Epidermal melanocyte (primary cell): Measurements from ENCODE around the gene DGCR6.
"Not testable (repeated sequence)": the region's sequence is repeated elsewhere in the genome, so short reads cannot be mapped to it uniquely, and the experiment has no call there.

Experiments
- DNase-seq: peaks from one replicate; pipeline ENCODE4 v3.0.0; 2011; ENCODE audit warnings: low spot score; ENCODE audit not compliant: insufficient read length

The DGCR6 gene

GRCh38 chr22:18929459-18929858 lies 23.3 kb downstream of the DGCR6 start:
- no peak for DNase-seq

GRCh38 chr22:18931905-18932652 lies 26.0 kb downstream of the DGCR6 start:
- DNase-seq = no peak

GRCh38 chr22:18933914-18934313 lies 27.8 kb downstream of the DGCR6 start:
- DNase-seq = no peak

- not testable (repeated sequence) for DNase-seq
Observed at GRCh38 chr22:18934688-18935087, 28.6 kb downstream of the DGCR6 start.

GRCh38 chr22:18935889-18936529 lies 29.9 kb downstream of the DGCR6 start, which contains the start of gene PRODH:
Gene PRODH, minus strand, starts transcription at chr22:18936293. Its CDS starts 6 bp downstream, at chr22:18936287.
- no peak for DNase-seq

- DNase-seq = not testable (repeated sequence)
Observed at GRCh38 chr22:18938691-18939090, 32.6 kb downstream of the DGCR6 start.

GRCh38 chr22:18947105-18947504 lies 41.0 kb downstream of the DGCR6 start:
- not testable (repeated sequence) for DNase-seq

- no peak for DNase-seq
Observed at GRCh38 chr22:18947905-18948304, 41.8 kb downstream of the DGCR6 start.

- no peak for DNase-seq
Observed at GRCh38 chr22:18950141-18950540, 44.0 kb downstream of the DGCR6 start.

- no peak for DNase-seq
Observed at GRCh38 chr22:18952022-18952421, 45.9 kb downstream of the DGCR6 start.

- not testable (repeated sequence) for DNase-seq
Observed at GRCh38 chr22:18953128-18953527, 47.0 kb downstream of the DGCR6 start.

- peak; percentile 56 for DNase-seq
Observed at GRCh38 chr22:18954303-18954989, 48.3 kb downstream of the DGCR6 start.

GRCh38 chr22:18954990-18955571 lies 49.0 kb downstream of the DGCR6 start:
- no peak for DNase-seq

- no peak for DNase-seq
Observed at GRCh38 chr22:18955696-18956095, 49.6 kb downstream of the DGCR6 start.

GRCh38 chr22:18956121-18956895 lies 50.2 kb downstream of the DGCR6 start:
- DNase-seq = not testable (repeated sequence)

- DNase-seq = not testable (repeated sequence)
Observed at GRCh38 chr22:18956956-18957355, 50.8 kb downstream of the DGCR6 start.

- not testable (repeated sequence) for DNase-seq
Observed at GRCh38 chr22:18957621-18958320, 51.7 kb downstream of the DGCR6 start.

GRCh38 chr22:18958321-18958705 lies 52.2 kb downstream of the DGCR6 start:
- not testable (repeated sequence) for DNase-seq

GRCh38 chr22:18958738-18959137 lies 52.6 kb downstream of the DGCR6 start:
- not testable (repeated sequence) for DNase-seq

GRCh38 chr22:18959266-18959665 lies 53.1 kb downstream of the DGCR6 start:
- not testable (repeated sequence) for DNase-seq
